Urinary bladder (tissue), 4 donors: Measurements from ENCODE around the gene CAMSAP1. TPM values are rescaled to one million over a fixed set of nuclear protein-coding genes. Genes with fewer than 3 reads are reported as not detected.

Experiments used
- DNase-seq: peaks from one replicate; pipeline ENCODE4 v3.0.0-alpha.2; 2015; ENCODE audit errors: extremely low spot score
- H3K27ac ChIP-seq: one replicate; pipeline ENCODE4 v1.5.1; 2013; ENCODE audit warnings: low read depth, mild to moderate bottlenecking, moderate library complexity
- H3K36me3 ChIP-seq: one replicate; pipeline ENCODE4 v1.6.1; 2013; ENCODE audit warnings: mild to moderate bottlenecking, moderate library complexity; ENCODE audit not compliant: insufficient read depth
- H3K4me1 ChIP-seq: one replicate; pipeline ENCODE4 v1.6.1; 2013; ENCODE audit warnings: mild to moderate bottlenecking, moderate library complexity; ENCODE audit not compliant: insufficient read depth
- H3K4me3 ChIP-seq: one replicate; pipeline ENCODE4 v1.5.1; 2013; ENCODE audit warnings: low read depth, low read length
- WGBS: extraction: QIAGEN DNeasy Blood & Tissue Kit; methylation state at CpG from one replicate; pipeline ENCODE4 v1.1.7; 2013; 5-methylcytosine and 5-hydroxymethylcytosine counted together
- polyA plus RNA-seq: library from polyadenylated mRNA; stranded (reverse); fragments of 200-250 nt; gene quantifications from one replicate; pipeline ENCODE4 v1.2.3, GENCODE V29; 2013
- total RNA-seq: library from RNA; depleted of rRNA; stranded (reverse); fragments of >200 nt; gene quantifications from one replicate; pipeline ENCODE4 v1.2.3, GENCODE V29; 2014
- donor health status: healthy with polysubstance abuse.
- donor health status: healthy.

Gene CAMSAP1
- total and polyA plus RNA-seq, 2 donors = 14.9 to 27.9 TPM

DNA sequence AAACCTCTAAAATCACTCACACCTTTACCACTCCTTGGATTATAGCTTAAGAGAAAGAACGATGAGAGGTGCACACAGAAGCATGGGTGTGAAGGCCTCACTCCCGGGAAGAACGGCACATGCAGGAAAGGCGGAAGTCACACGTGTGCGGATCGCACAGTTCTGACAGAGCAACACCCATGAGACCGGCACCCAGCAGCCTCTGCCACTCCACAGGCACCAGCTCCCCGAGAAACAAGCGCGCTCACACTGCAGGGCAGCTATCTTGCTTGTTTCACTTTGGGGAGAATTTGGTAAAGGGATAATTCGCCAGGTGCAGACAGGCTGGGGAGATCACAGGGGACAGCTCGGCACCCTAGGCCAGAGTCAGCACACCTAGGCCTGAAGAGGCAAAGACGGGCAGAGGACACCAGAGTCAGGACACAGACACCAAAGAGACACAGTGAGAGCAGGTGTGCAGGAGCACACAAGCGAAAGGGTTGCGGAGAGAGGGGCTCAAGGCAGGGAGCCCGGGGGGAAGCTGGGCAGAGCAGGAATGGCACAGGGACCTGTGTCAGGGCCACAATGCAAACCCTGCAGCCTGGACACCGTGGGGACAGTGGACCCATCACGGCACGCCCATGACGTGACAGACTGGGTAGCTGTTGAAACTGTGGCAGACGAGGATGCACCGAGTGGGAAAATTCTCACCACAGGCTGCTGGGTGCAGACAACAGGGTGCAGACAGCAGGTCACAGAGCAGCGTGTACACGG lies 81.7 kb downstream of the CAMSAP1 start:
- Histone ChIP-seq H3K27ac (no peak overlapping the region), H3K4me3 (no peak overlapping the region), H3K4me1 (no peaks in the 10 kb centered on the region), H3K36me3 (peaks cover 3% of the 10 kb centered on the region)
- 93% methylated on average over 25 of the region's 25 CpGs for WGBS
- no peak for DNase-seq

DNA sequence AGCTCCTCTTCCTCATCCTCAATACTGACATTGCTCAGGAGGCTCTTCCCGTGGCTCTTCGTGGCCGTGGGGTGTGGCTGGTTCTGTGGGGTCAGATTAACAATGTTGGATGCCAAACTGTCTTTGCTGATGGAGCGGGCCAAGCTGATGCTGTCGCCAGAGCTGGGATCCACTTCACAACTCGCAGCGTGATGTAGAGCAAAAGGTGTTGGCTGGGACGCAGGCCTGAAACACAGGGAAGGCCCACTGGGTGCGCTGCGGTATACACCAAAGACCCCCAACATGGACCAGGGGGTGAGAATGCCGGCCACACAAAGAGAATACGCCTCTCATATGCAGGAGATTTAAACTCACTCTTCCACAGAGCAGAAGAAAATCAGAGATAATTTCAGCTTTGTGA lies 84.3 kb downstream of the CAMSAP1 start:
- no peak overlapping the region for H3K27ac ChIP-seq
- 93% methylated on average over 12 of the region's 12 CpGs for WGBS
- no peak for DNase-seq
- no peaks in the 10 kb centered on the region for H3K4me1 ChIP-seq
- no peak overlapping the region for H3K4me3 ChIP-seq
- H3K36me3 ChIP-seq = peaks cover 5% of the 10 kb centered on the region

DNA sequence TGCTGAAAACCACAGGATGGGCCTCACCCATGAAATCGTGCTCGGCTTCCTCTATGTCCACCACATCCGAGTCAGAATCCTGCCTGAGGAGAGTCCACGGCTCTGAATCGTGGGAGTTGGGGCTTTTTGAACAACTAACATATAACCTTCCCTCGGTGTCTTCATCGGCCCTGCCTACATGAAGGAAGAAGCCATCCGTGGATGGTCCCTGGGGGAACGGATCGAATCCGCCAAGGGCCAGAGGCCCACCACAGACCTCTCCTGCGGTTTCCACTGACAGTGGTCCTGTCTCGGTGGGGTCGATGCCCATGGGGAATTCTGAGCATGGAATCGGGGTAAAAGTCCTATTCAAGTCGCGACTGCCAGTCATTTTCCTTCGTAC lies 85.0 kb downstream of the CAMSAP1 start:
- no peaks in the 10 kb centered on the region for H3K4me1 ChIP-seq
- no peak overlapping the region for H3K4me3 ChIP-seq
- DNase-seq = no peak
- WGBS = 97% methylated on average over 18 of the region's 18 CpGs
- H3K27ac ChIP-seq = no peak overlapping the region
- peaks cover 7% of the 10 kb centered on the region for H3K36me3 ChIP-seq

DNA sequence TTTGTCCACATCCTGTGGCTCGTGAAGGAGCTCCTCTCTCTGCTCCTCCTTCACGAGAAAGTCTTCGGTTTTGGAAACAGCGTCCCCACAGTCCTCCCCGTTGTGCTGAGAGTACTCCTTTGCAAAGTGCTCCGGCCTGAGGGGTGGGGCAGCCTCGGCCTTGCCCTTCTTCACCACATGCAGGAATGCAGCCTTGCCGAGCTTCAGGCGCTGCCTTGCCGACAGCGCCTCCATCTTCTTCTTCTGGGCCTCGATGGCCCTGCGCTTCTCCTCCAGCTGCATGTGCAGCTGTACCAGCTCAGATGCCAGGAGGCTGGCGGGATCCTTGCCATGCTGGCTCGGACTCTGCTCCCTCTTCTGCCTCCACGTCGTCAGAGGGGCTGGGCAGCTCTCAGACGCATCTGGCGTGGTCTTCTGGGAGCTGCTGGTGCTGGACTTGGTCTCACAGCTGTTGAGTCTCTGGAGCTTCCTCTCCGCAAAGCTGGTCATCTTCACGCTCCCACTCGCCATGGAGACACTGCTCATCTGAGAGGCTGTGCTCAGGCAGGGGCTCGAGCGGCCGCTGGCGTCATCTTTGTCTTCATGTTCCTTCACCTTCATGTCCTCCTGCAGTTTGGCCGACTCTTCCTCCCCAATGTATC lies 85.5 kb downstream of the CAMSAP1 start:
- Histone ChIP-seq H3K4me3 (no peak overlapping the region), H3K27ac (no peak overlapping the region), H3K4me1 (no peaks in the 10 kb centered on the region), H3K36me3 (peaks cover 7% of the 10 kb centered on the region)
- WGBS = 94% methylated on average over 27 of the region's 27 CpGs
- DNase-seq = no peak

DNA sequence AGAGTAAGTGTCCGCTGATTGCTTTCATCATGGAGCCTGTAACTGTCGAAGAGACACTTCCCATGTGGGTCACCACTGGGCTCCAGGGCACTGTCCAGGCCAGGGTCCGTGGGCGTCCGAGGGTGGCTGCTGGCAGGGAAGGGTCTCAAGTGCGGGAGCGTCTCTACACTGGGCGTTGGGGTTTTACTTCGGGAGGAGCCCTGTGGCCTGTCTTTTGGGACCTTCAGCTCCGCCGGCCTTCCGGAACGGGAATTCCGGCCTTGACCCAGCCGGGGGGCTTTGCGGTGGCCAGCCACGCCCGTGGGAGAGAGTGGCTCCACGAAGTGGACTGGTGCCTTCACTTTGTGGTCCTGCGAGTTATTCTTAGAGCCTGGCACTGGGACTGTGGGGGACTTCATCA lies 86.2 kb downstream of the CAMSAP1 start:
- no peak for DNase-seq
- WGBS = 96% methylated on average over 20 of the region's 20 CpGs

DNA sequence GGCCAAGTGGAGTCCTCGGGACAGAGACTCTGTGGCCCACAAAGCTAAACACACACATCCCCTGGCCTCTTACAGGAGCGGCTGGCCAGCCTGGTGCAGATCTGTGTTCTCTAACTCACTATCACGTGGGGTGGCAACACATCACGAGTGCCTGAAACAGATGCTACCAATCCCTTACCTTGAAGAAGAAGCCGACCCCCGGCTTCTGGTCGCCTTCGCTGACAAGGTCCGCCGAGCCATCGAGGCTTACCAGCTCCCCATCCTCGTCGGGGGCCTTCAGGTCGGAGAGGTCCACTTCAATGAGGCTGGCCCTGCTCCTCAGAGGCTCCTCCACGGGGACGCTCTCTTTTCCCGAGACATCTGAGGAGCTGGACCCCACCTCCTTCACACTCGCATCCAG lies 86.7 kb downstream of the CAMSAP1 start:
- H3K4me3 ChIP-seq = no peak overlapping the region
- H3K27ac ChIP-seq = no peak overlapping the region
- H3K4me1 ChIP-seq = no peaks in the 10 kb centered on the region
- no peak for DNase-seq
- peaks cover 7% of the 10 kb centered on the region for H3K36me3 ChIP-seq
- WGBS = 96% methylated on average over 18 of the region's 18 CpGs

More for the DNA sequence above, 86.2 kb downstream of the CAMSAP1 start:
- Histone ChIP-seq H3K4me3 (no peak overlapping the region), H3K4me1 (no peaks in the 10 kb centered on the region), H3K36me3 (peaks cover 7% of the 10 kb centered on the region), H3K27ac (no peak overlapping the region)

DNA sequence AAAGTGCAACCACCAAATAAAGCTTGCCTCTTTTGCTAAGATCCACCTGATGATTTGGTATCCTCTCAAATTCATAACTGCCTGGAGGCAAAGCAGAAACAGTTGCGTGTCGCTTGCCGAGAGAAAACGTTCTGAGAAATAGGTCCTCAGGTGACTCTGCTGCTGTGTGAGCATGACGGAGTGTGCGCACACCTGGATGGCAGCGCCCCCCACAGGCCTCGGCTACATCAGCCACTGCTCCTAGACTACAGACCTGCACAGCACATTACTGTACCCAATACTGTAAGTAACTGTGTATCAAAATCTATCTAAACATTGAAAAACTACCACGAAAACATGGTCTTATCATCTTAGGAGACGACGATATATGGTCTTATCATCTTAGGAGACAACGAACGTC lies 87.4 kb downstream of the CAMSAP1 start:
- Histone ChIP-seq H3K4me3 (no peak overlapping the region), H3K4me1 (no peaks in the 10 kb centered on the region), H3K36me3 (peaks cover 10% of the 10 kb centered on the region), H3K27ac (no peak overlapping the region)
- 91% methylated on average over 13 of the region's 13 CpGs for whole genome bisulfite sequencing
- no peak for DNase-seq

DNA sequence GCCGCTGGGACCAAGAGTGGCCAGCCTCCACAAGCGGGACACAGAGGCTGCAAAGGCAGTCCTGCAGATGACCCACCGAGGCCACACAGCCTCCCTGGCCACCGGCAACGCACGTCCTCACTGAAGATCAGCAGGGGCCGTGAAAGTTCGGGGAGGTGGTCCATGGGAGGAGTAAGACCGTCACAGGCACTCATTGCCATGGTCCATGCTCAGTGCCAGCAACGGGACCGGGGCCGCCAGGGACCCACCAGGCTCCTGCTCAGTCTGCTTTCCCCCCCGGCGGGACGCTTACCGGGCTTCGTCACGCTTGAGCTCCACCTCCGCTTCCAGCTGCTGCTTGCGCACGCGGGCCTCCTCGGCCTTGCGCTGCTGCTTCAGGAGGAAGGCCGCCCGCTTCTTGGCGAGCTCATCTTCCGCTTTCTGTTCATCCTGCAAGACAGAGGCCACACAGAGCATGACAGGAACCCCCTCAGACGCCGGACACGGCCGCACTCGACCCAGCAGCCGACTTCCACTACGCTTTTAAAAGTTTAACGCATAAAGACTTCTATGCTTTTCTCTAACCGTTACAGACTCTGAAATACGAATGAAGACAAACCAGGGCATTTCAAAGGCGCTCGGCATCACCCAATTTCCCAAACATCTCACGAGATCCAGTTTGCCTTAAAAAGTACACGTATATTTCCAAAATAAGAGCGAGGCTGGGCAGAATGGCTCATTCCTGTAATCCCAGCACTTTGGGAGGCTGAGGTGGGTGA lies 88.4 kb downstream of the CAMSAP1 start:
- WGBS = 96% methylated on average over 43 of the region's 43 CpGs
- no peaks in the 10 kb centered on the region for H3K4me1 ChIP-seq
- peaks cover 15% of the 10 kb centered on the region for H3K36me3 ChIP-seq
- H3K27ac ChIP-seq = no peak overlapping the region
- H3K4me3 ChIP-seq = no peak overlapping the region
- DNase-seq = no peak

DNA sequence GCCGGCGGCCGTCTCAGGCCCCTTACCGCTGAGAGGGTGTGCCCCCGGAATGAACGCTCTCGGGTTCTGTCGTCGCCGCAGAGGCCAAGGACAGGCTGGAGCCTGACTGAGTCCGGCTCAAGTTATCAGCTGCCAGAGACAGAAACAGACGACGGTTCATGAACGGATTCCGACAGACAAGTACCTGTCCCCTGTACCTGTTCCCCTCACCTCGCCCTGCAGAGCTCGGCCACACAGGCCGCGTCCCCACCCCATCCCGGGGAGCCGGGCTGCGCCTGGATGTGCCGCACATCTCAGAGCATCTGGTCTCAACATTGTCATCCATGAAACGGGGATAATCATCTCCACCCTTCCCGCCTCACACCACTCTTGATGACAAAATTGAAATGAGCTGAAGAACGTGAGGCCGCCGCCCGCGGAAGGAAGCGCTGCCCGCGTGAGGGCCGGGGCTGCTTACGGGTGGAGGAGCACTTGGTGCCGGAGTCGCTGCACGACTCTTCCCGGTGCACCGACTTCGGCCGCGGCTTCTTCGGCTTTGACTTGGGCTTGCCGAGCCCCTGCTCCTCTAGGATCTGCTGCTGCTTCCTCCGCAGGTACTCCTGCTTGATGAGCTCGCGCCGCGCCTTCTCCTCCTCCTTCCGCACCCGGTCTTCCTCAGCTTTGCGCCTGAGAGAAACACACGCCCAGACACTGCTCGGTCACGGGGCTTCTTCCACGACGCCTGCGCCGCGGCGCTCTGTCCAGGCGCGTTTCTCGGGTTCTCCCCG lies 89.2 kb downstream of the CAMSAP1 start:
- Histone ChIP-seq H3K36me3 (peaks cover 20% of the 10 kb centered on the region), H3K4me3 (no peak overlapping the region), H3K4me1 (no peaks in the 10 kb centered on the region), H3K27ac (no peak overlapping the region)
- DNase-seq = no peak
- 97% methylated on average over 66 of the region's 66 CpGs for WGBS

DNA sequence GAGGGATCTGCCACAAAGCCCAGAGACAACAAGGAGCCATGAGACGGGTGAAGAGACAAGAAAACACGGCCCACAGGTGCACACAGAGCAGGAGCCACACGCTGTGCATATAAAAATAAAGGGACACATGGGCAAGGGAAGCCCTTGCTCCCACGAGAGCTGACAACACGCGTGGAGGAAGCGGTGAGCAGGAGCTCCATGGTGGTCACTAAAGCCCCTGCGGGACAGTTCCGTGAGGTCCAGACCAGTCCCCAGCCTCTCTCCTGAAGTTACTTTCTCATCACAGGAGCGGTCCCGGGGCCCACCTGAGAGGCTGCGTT lies 90.7 kb downstream of the CAMSAP1 start:
- Histone ChIP-seq H3K4me1 (no peaks in the 10 kb centered on the region), H3K27ac (no peak overlapping the region), H3K4me3 (no peak overlapping the region), H3K36me3 (peaks cover 16% of the 10 kb centered on the region)
- WGBS = 95% methylated on average over 12 of the region's 12 CpGs
- no peak for DNase-seq

DNA sequence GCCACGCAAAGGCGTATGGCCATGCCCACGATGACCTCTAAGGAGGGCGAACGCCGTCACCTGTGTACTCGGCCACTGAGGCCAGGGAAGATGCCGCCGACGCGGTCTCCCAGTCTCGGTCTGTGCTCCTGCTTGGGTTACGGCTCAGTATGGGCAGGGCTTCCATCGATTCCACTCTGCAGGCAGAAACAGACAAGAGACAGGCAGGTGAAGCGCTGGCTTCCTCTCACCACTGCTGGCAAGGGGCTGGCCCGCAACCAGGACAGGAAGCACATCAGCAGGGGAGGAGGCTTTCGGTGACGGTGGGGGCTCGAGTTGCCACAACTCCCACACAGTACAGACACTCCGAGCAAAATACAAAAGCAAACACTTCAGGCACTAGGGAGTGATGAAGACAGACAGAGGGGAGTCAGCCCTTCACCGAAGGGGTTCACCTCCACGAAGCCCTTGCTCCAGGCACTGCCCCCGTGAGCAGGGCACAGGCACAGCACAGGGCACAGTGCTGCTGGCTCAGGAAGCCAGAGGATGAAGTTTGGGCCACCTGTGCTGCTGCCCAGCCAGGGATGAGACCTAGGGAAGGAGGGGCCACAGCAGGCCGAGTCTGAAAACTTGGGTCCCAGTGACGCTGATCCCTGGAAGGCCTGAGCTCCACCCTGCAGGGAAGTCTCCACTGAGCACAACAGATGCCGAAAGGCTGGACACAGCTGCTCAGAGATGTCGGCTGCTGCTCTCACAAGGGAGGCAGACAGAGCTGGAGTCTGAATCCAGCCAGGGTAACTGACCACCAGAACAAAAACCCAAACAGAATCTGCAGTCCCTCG lies 91.3 kb downstream of the CAMSAP1 start:
- Histone ChIP-seq H3K4me3 (no peak overlapping the region), H3K27ac (no peak overlapping the region), H3K36me3 (peaks cover 16% of the 10 kb centered on the region), H3K4me1 (no peaks in the 10 kb centered on the region)
- WGBS = 87% methylated on average over 28 of the region's 28 CpGs
- no peak for DNase-seq

DNA sequence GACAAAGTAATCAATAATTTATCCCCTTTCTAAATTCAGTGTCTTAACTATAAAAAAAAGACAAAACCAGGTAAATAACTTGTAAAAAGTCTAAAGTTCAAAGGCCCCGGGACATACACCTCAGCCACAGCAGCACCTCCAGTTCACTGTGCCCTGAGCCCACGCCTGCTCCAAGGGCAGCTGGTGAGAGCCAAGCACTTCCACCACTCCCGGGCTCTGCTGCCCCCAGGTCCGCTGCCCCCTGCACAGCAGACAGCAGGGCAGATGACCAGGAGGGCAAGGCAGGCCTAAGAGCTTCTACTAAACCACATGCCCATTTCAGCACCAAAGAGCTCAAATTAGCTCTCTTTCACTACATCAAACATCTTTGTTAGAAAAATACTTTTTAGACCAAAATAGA lies 91.9 kb downstream of the CAMSAP1 start:
- DNase-seq = no peak
- peaks cover 16% of the 10 kb centered on the region for H3K36me3 ChIP-seq
- H3K4me3 ChIP-seq = no peak overlapping the region
- 93% methylated on average over 4 of the region's 4 CpGs for WGBS
- no peaks in the 10 kb centered on the region for H3K4me1 ChIP-seq
- H3K27ac ChIP-seq = no peak overlapping the region
